Endothelial cell of umbilical vein (primary cell): ENCODE measurements around the gene SMC1B. TPM values are rescaled to one million over a fixed set of nuclear protein-coding genes. Genes with fewer than 3 reads are reported as not detected.

Experiments
- BruUV-seq: library from RNA; stranded (reverse); fragments of 400-500 nt; replicated peaks from 2 replicates; lab custom pipeline; 2021; lab: Mats Ljungman, UMichigan
- CTCF ChIA-PET: fragments of 300-600, 350-600 bp; sonication (Branson Sonifier 250); formaldehyde crosslinking; loops from one replicate; lab custom pipeline; 2021; ENCODE audit warnings: antibody characterized with exemption, inconsistent platforms; lab: Charles Lee
- POLR2A ChIA-PET: fragments of 300-600, 350-600 bp; sonication (Branson Sonifier 250); formaldehyde crosslinking; loops from one replicate; lab custom pipeline; 2021; ENCODE audit warnings: antibody characterized with exemption, inconsistent platforms; lab: Charles Lee
- DNase-seq: peaks from one replicate; pipeline ENCODE4 v3.0.0-alpha.2; 2011; ENCODE audit warnings: low read depth, low spot score
- FAIRE-seq: peaks from 2 replicates; lab custom pipeline; 2011; peaks lifted over from hg19 to GRCh38; lab: Jason Lieb, UNC
- H2AFZ ChIP-seq: 2 replicates; pipeline ENCODE4 v1.6.0; 2012; ENCODE audit warnings: low read depth, low read length, control low read depth, inconsistent platforms
- H3K27ac ChIP-seq: 2 replicates; pipeline ENCODE4 v1.5.1; 2011; ENCODE audit warnings: low read depth, mild to moderate bottlenecking, control low read depth, low read length, moderate library complexity; ENCODE audit not compliant: insufficient read depth
- H3K27me3 ChIP-seq, 2 experiments: 2 replicates each; pipeline versions ENCODE4 v1.6.0 to v1.6.1; 2011; ENCODE audit warnings: low read length in 2 of 2, mixed read lengths in 1 of 2; ENCODE audit not compliant: control insufficient read depth in 2 of 2, insufficient read depth in 2 of 2
- H3K36me3 ChIP-seq, 2 experiments: 2 replicates in 1 of 2; 3 replicates in 1 of 2; pipeline ENCODE4 v1.5.1; 2011; ENCODE audit warnings: low read length in 2 of 2, mild to moderate bottlenecking in 1 of 2, moderate library complexity in 1 of 2; ENCODE audit not compliant: control insufficient read depth in 2 of 2, insufficient read depth in 2 of 2; ENCODE audit errors: extremely low read depth in 1 of 2
- H3K4me1 ChIP-seq: 3 replicates; pipeline ENCODE4 v1.5.1; 2011; ENCODE audit warnings: mild to moderate bottlenecking, low read length; ENCODE audit not compliant: control insufficient read depth, insufficient read depth; ENCODE audit errors: extremely low read depth
- H3K4me2 ChIP-seq: 2 replicates; pipeline ENCODE4 v1.6.1; 2011; ENCODE audit warnings: low read length, control low read depth, mixed read lengths; ENCODE audit not compliant: insufficient read depth
- H3K4me3 ChIP-seq, 3 experiments: fragments of 200-600 bp in 1 of 3; sonication (generic), shearing (Covaris generic) in 1 of 3; replicated peaks in 1 of 3; 2 replicates each; pipeline ENCODE4 v1.5.1; 2011 to 2016; ENCODE audit warnings: control low read depth in 3 of 3, low read length in 3 of 3, mild to moderate bottlenecking in 2 of 3, inconsistent platforms in 1 of 3, low read depth in 1 of 3, moderate library complexity in 1 of 3; ENCODE audit not compliant: insufficient read depth in 1 of 3
- H3K79me2 ChIP-seq: 2 replicates; pipeline ENCODE4 v1.6.0; 2012; ENCODE audit warnings: low read length, inconsistent platforms; ENCODE audit not compliant: control insufficient read depth, insufficient read depth
- H3K9ac ChIP-seq: replicated peaks from 2 replicates; pipeline ENCODE3; 2011; ENCODE audit warnings: low read length, control low read depth; ENCODE audit not compliant: insufficient read depth; ENCODE audit errors: extremely low read depth
- H3K9me1 ChIP-seq: replicated peaks from 3 replicates; pipeline ENCODE4 v1.6.0; 2011; ENCODE audit warnings: mild to moderate bottlenecking, low read length; ENCODE audit not compliant: control insufficient read depth, insufficient read depth; ENCODE audit errors: extremely low read depth
- H3K9me3 ChIP-seq: replicated peaks from 2 replicates; pipeline ENCODE4 v1.5.1; 2012; ENCODE audit warnings: low read length, inconsistent platforms; ENCODE audit not compliant: control insufficient read depth, insufficient read depth
- H4K20me1 ChIP-seq: replicated peaks from 2 replicates; pipeline ENCODE3; 2011; ENCODE audit warnings: mild to moderate bottlenecking, low read length; ENCODE audit not compliant: control insufficient read depth, insufficient read depth; ENCODE audit errors: extremely low read depth
- CTCF ChIP-seq, 2 donors: IDR thresholded peaks; 1 replicate in 1 of 2; 2 replicates in 1 of 2; pipeline ENCODE4 v1.5.1; 2011; ENCODE audit warnings: low read length in 2 of 2, mild to moderate bottlenecking in 2 of 2, moderate library complexity in 2 of 2, control low read depth in 1 of 2, inconsistent platforms in 1 of 2, low read depth in 1 of 2; ENCODE audit not compliant: insufficient read depth in 1 of 2; ENCODE audit errors: extremely low read depth in 1 of 2
- MAX ChIP-seq: IDR thresholded peaks from 2 replicates; pipeline ENCODE4 v1.6.1; 2011; ENCODE audit not compliant: insufficient read depth, insufficient read length
- MYC ChIP-seq: IDR thresholded peaks from one replicate; pipeline ENCODE4 v1.6.1; 2011; ENCODE audit warnings: mild to moderate bottlenecking, low read depth, low read length
- dilution Hi-C: fragments of 300-500 bp; cut with MboI; formaldehyde crosslinking; loops from one replicate; pipeline ENCODE4 v1.15.0; 2019; ENCODE audit warnings: low sequenced_read_pairs; ENCODE audit not compliant: extremely low pct_ligation_motif_present
- intact Hi-C: fragments of 100-400 bp; cut with micrococcal nuclease; formaldehyde crosslinking; loops from one replicate; pipeline ENCODE4 v1.10.0; 2022
- polyA plus RNA-seq, 4 experiments: library from polyadenylated mRNA; depleted of rRNA in 3 of 4; stranded (reverse) in 3 of 4; unstranded in 1 of 4; fragments of >200 nt; gene quantifications; 2 replicates each; pipeline versions ENCODE4 v1.2.1 to v1.2.3, GENCODE V29; 2011 to 2012; ENCODE audit warnings: missing spikeins in 1 of 4
- total RNA-seq: library from RNA; stranded (reverse); gene quantifications from 2 replicates; pipeline ENCODE4 v1.2.3, GENCODE V29; 2021

The SMC1B gene
- total and polyA plus RNA-seq, 2 donors (not counting 3 experiments of a cell fraction or from before 2014, with no cell fraction given), result 0.07 TPM; not detected in 1

GRCh38 chr22:45426387-45426786 lies 13.0 kb upstream of the SMC1B start:
- BruUV-seq, result no TSS peak
- Histone ChIP-seq H3K4me3 (no peak overlapping the region), H4K20me1 (no peaks in the 10 kb centered on the region), H3K4me1 (no peaks in the 10 kb centered on the region), H3K27ac (no peak overlapping the region), H3K79me2 (no peaks in the 10 kb centered on the region), H3K27me3 (no peaks in the 10 kb centered on the region), H3K9me1 (no peaks in the 10 kb centered on the region), H3K4me2 (no peak overlapping the region), H2AFZ (no peak overlapping the region), H3K36me3 (no peaks in the 10 kb centered on the region), H3K9ac (no peak overlapping the region), H3K9me3 (no peaks in the 10 kb centered on the region)
- POLR2A ChIA-PET, result no interaction called here
- dilution Hi-C loops, result no loop called here
- intact Hi-C loops, result no loop called here
- no peak for TF ChIP-seq MAX
- no peak for TF ChIP-seq CTCF (IDR thresholded peaks at IDR 0.05; ENCODE audit: extremely low read depth in 1 of 2, insufficient read depth in 1 of 2, low read depth in 1 of 2, low read length in 2 of 2)
- DNase-seq (no peak), FAIRE-seq (no peak)
- CTCF ChIA-PET, result no interaction called here

- H3K9me3 ChIP-seq, result no peaks in the 10 kb centered on the region
- TF ChIP-seq MYC, result no peak
- no peaks in the 10 kb centered on the region for H3K79me2 ChIP-seq
- H3K4me1 ChIP-seq, result no peaks in the 10 kb centered on the region
- no TSS peak for BruUV-seq
- CTCF ChIA-PET, result interaction anchor here (1.4 kb wide), 1 partner anchor 15 kb away, joined by 3 read pairs; no protein-coding TSS in a partner anchor
- no peak for FAIRE-seq
- intact Hi-C loops, result no loop called here
- H4K20me1 ChIP-seq, result no peaks in the 10 kb centered on the region
- POLR2A ChIA-PET, result no interaction called here
- H3K9ac ChIP-seq, result no peak overlapping the region
- H3K27ac ChIP-seq, result no peak overlapping the region
- H3K27me3 ChIP-seq, result no peaks in the 10 kb centered on the region
- H3K4me2 ChIP-seq, result no peak overlapping the region
- H3K9me1 ChIP-seq, result no peaks in the 10 kb centered on the region
- H3K36me3 ChIP-seq, result no peaks in the 10 kb centered on the region
- no peak overlapping the region for H3K4me3 ChIP-seq
- no peak overlapping the region for H2AFZ ChIP-seq
- no peak for DNase-seq
- dilution Hi-C loops, result no loop called here
Observed at GRCh38 chr22:45425531-45426265, 12.3 kb upstream of the SMC1B start.
